Activated T-helper 17 cell treated with anti-CD3 and anti-CD28 coated beads, Interleukin-2, amount 50 U/mL, for 72 hours (primary cell): ENCODE measurements around the gene RABGAP1L. TPM values are rescaled to one million over a fixed set of nuclear protein-coding genes. Genes with fewer than 3 reads are reported as not detected.

Experiments
- ATAC-seq: fragments of 150-1000 bp; cut with Tn5 transposase; replicated peaks from 2 replicates; pipeline ENCODE4 v1.10.0; 2021; ENCODE audit warnings: mild to moderate bottlenecking, moderate library complexity
- H3K27ac Mint-ChIP-seq: one replicate; pipeline ENCODE4 v1.8.0; 2022; ENCODE audit warnings: mixed read lengths
- H3K27me3 Mint-ChIP-seq: one replicate; pipeline ENCODE4 v1.8.0; 2022; ENCODE audit warnings: mixed read lengths
- H3K36me3 Mint-ChIP-seq: one replicate; pipeline ENCODE4 v1.8.0; 2022; ENCODE audit warnings: low read depth, mild to moderate bottlenecking, mixed read lengths
- H3K4me1 Mint-ChIP-seq: one replicate; pipeline ENCODE4 v1.8.0; 2022; ENCODE audit warnings: mixed read lengths
- H3K4me3 Mint-ChIP-seq: one replicate; pipeline ENCODE4 v1.8.0; 2022; ENCODE audit warnings: mild to moderate bottlenecking, mixed read lengths
- H3K9me3 Mint-ChIP-seq: one replicate; pipeline ENCODE4 v1.8.0; 2022; ENCODE audit warnings: mixed read lengths
- total RNA-seq, 2 donors: library from RNA; stranded (reverse); gene quantifications; one replicate each; pipeline ENCODE4 v1.2.3, GENCODE V29; 2022

Gene RABGAP1L
- total RNA-seq, 2 donors from 2014 or later: 38.4 to 54.1 TPM

- H3K4me3 Mint-ChIP-seq: no peak overlapping the region
- no peaks in the 10 kb centered on the region for H3K9me3 Mint-ChIP-seq
- no peak for ATAC-seq
- H3K27me3 Mint-ChIP-seq: no peaks in the 10 kb centered on the region
- no peak overlapping the region for H3K27ac Mint-ChIP-seq
- H3K36me3 Mint-ChIP-seq: no peaks in the 10 kb centered on the region
- peaks cover 5% of the 10 kb centered on the region for H3K4me1 Mint-ChIP-seq
Measured at GRCh38 chr1:174764191-174764590, 604.9 kb downstream of the RABGAP1L start.

- peaks cover 5% of the 10 kb centered on the region for H3K4me1 Mint-ChIP-seq
- no peaks in the 10 kb centered on the region for H3K9me3 Mint-ChIP-seq
- no peak overlapping the region for H3K27ac Mint-ChIP-seq
- H3K4me3 Mint-ChIP-seq: no peak overlapping the region
- no peaks in the 10 kb centered on the region for H3K36me3 Mint-ChIP-seq
- no peaks in the 10 kb centered on the region for H3K27me3 Mint-ChIP-seq
- ATAC-seq: no peak
Measured at GRCh38 chr1:174766727-174767126, 607.4 kb downstream of the RABGAP1L start.

- H3K4me1 Mint-ChIP-seq: peaks cover 5% of the 10 kb centered on the region
- H3K4me3 Mint-ChIP-seq: no peak overlapping the region
- no peaks in the 10 kb centered on the region for H3K9me3 Mint-ChIP-seq
- no peak for ATAC-seq
- peak overlapping the region; percentile 12 for H3K27ac Mint-ChIP-seq
- H3K36me3 Mint-ChIP-seq: no peaks in the 10 kb centered on the region
- H3K27me3 Mint-ChIP-seq: no peaks in the 10 kb centered on the region
Measured at GRCh38 chr1:174768516-174768915, 609.2 kb downstream of the RABGAP1L start.

GRCh38 chr1:174768949-174769348 is 609.6 kb downstream of the RABGAP1L start:
- H3K36me3 Mint-ChIP-seq: no peaks in the 10 kb centered on the region
- ATAC-seq: peak; percentile 18
- no peak overlapping the region for H3K4me3 Mint-ChIP-seq
- no peaks in the 10 kb centered on the region for H3K27me3 Mint-ChIP-seq
- no peaks in the 10 kb centered on the region for H3K9me3 Mint-ChIP-seq
- H3K4me1 Mint-ChIP-seq: peaks cover 5% of the 10 kb centered on the region
- H3K27ac Mint-ChIP-seq: peak overlapping the region; percentile 12

GRCh38 chr1:174769961-174770549 is 610.7 kb downstream of the RABGAP1L start:
- Mint-ChIP-seq H3K36me3 (no peaks in the 10 kb centered on the region), H3K9me3 (no peaks in the 10 kb centered on the region), H3K4me3 (no peak overlapping the region), H3K4me1 (peaks cover 10% of the 10 kb centered on the region), H3K27ac (peak overlapping the region; percentile 7), H3K27me3 (no peaks in the 10 kb centered on the region)
- ATAC-seq: no peak

- Mint-ChIP-seq H3K9me3 (no peaks in the 10 kb centered on the region), H3K27me3 (no peaks in the 10 kb centered on the region), H3K4me3 (no peak overlapping the region), H3K4me1 (peaks cover 5% of the 10 kb centered on the region), H3K27ac (no peak overlapping the region), H3K36me3 (no peaks in the 10 kb centered on the region)
- ATAC-seq: no peak
Measured at GRCh38 chr1:174775621-174776020, 616.3 kb downstream of the RABGAP1L start.

GRCh38 chr1:174777262-174777661 is 617.9 kb downstream of the RABGAP1L start:
- ATAC-seq: no peak
- Mint-ChIP-seq H3K4me1 (peaks cover 5% of the 10 kb centered on the region), H3K9me3 (no peaks in the 10 kb centered on the region), H3K27me3 (no peaks in the 10 kb centered on the region), H3K27ac (no peak overlapping the region), H3K36me3 (no peaks in the 10 kb centered on the region), H3K4me3 (no peak overlapping the region)

GRCh38 chr1:174785510-174785909 is 626.2 kb downstream of the RABGAP1L start:
- Mint-ChIP-seq H3K9me3 (no peaks in the 10 kb centered on the region), H3K27me3 (no peaks in the 10 kb centered on the region), H3K4me1 (peaks cover 10% of the 10 kb centered on the region), H3K36me3 (no peaks in the 10 kb centered on the region), H3K4me3 (no peak overlapping the region), H3K27ac (no peak overlapping the region)
- ATAC-seq: no peak

GRCh38 chr1:174786358-174786757 is 627.0 kb downstream of the RABGAP1L start:
- no peaks in the 10 kb centered on the region for H3K27me3 Mint-ChIP-seq
- ATAC-seq: no peak
- H3K27ac Mint-ChIP-seq: no peak overlapping the region
- H3K9me3 Mint-ChIP-seq: no peaks in the 10 kb centered on the region
- no peaks in the 10 kb centered on the region for H3K36me3 Mint-ChIP-seq
- H3K4me1 Mint-ChIP-seq: peaks cover 10% of the 10 kb centered on the region
- no peak overlapping the region for H3K4me3 Mint-ChIP-seq

- no peak overlapping the region for H3K27ac Mint-ChIP-seq
- peak; percentile 84 for ATAC-seq
- no peaks in the 10 kb centered on the region for H3K9me3 Mint-ChIP-seq
Measured at GRCh38 chr1:174786760-174787159, 627.4 kb downstream of the RABGAP1L start.

GRCh38 chr1:174788981-174789380 is 629.7 kb downstream of the RABGAP1L start:
- Mint-ChIP-seq H3K4me3 (no peak overlapping the region), H3K4me1 (peaks cover 10% of the 10 kb centered on the region), H3K27ac (no peak overlapping the region), H3K36me3 (no peaks in the 10 kb centered on the region), H3K9me3 (no peaks in the 10 kb centered on the region), H3K27me3 (no peaks in the 10 kb centered on the region)
- ATAC-seq: no peak

More at GRCh38 chr1:174786760-174787159, 627.4 kb downstream of the RABGAP1L start:
- Mint-ChIP-seq H3K4me1 (peaks cover 10% of the 10 kb centered on the region), H3K36me3 (no peaks in the 10 kb centered on the region), H3K27me3 (no peaks in the 10 kb centered on the region), H3K4me3 (no peak overlapping the region)

GRCh38 chr1:174789399-174789798 is 630.1 kb downstream of the RABGAP1L start:
- Mint-ChIP-seq H3K36me3 (no peaks in the 10 kb centered on the region), H3K4me3 (no peak overlapping the region), H3K27me3 (no peaks in the 10 kb centered on the region), H3K9me3 (no peaks in the 10 kb centered on the region), H3K4me1 (peaks cover 10% of the 10 kb centered on the region), H3K27ac (no peak overlapping the region)
- ATAC-seq: peak; percentile 72

GRCh38 chr1:174791863-174792262 is 632.5 kb downstream of the RABGAP1L start:
- Mint-ChIP-seq H3K9me3 (no peaks in the 10 kb centered on the region), H3K36me3 (no peaks in the 10 kb centered on the region), H3K4me1 (peaks cover 2% of the 10 kb centered on the region), H3K4me3 (no peak overlapping the region), H3K27me3 (no peaks in the 10 kb centered on the region), H3K27ac (no peak overlapping the region)
- no peak for ATAC-seq

GRCh38 chr1:174794861-174795260 is 635.5 kb downstream of the RABGAP1L start:
- Mint-ChIP-seq H3K36me3 (no peaks in the 10 kb centered on the region), H3K4me3 (no peak overlapping the region), H3K27ac (no peak overlapping the region), H3K27me3 (no peaks in the 10 kb centered on the region), H3K4me1 (peaks cover 4% of the 10 kb centered on the region), H3K9me3 (no peaks in the 10 kb centered on the region)
- ATAC-seq: no peak

- Mint-ChIP-seq H3K4me1 (peaks cover 4% of the 10 kb centered on the region), H3K9me3 (no peaks in the 10 kb centered on the region), H3K36me3 (no peaks in the 10 kb centered on the region), H3K27ac (no peak overlapping the region), H3K4me3 (no peak overlapping the region), H3K27me3 (no peaks in the 10 kb centered on the region)
- no peak for ATAC-seq
Measured at GRCh38 chr1:174795806-174796205, 636.5 kb downstream of the RABGAP1L start.

GRCh38 chr1:174797398-174797797 is 638.1 kb downstream of the RABGAP1L start:
- Mint-ChIP-seq H3K27me3 (no peaks in the 10 kb centered on the region), H3K4me1 (peaks cover 4% of the 10 kb centered on the region), H3K27ac (no peak overlapping the region), H3K36me3 (no peaks in the 10 kb centered on the region), H3K4me3 (no peak overlapping the region), H3K9me3 (no peaks in the 10 kb centered on the region)
- no peak for ATAC-seq
